ENCODE data around the gene DIRAS2. TPM values are rescaled to one million over a fixed set of nuclear protein-coding genes. Genes with fewer than 3 reads are reported as not detected.
A peak's percentile ranks its signal among the peaks of the same experiment; 100 is the strongest.

The DIRAS2 gene
- total RNA-seq: under 1 TPM in 1 of 2 donors, not detected in 1; 0.28 TPM

GRCh38 chr9:90642570-90643539 lies at the start of gene DIRAS2:
TSS of gene DIRAS2 (minus strand) at chr9:90642824. CDS start at chr9:90613827, 28,997 bp downstream.
- Histone ChIP-seq H3K36me3 (no peaks in the 10 kb centered on the region), H3K27me3 (replicated peaks; ENCODE audit: insufficient read depth) (no peaks in the 10 kb centered on the region), H3K4me1 (replicated peaks) (no peaks in the 10 kb centered on the region), H3K27ac (no peak within 1 kb of the TSS), H3K4me3 (peak within 1 kb of the TSS; percentile 22 to 27), H3K9me3 (no peaks in the 10 kb centered on the region)
- TF ChIP-seq CTCF (IDR thresholded peaks at IDR 0.05) (peak in 3 of 4 experiments; percentile 13 to 56 (median 51)), POLR2AphosphoS5 (IDR thresholded peaks at IDR 0.05) (peak; percentile 17), POLR2A (IDR thresholded peaks at IDR 0.05) (peak; percentile 15)
- 7% methylated on average over 43 of the region's 53 CpGs for WGBS
- peak; percentile 50 for DNase-seq (ENCODE audit: low spot score)
- intact Hi-C loops (cut with DNase I): no loop called here

GRCh38 chr9:90684736-90685135 lies 42.1 kb upstream of the DIRAS2 start:
- no peak for TF ChIP-seq POLR2AphosphoS5 (IDR thresholded peaks at IDR 0.05)
- TF ChIP-seq POLR2A (IDR thresholded peaks at IDR 0.05): no peak
- no peak for TF ChIP-seq CTCF (IDR thresholded peaks at IDR 0.05)
- Histone ChIP-seq H3K9me3 (no peaks in the 10 kb centered on the region), H3K27me3 (replicated peaks; ENCODE audit: insufficient read depth) (no peaks in the 10 kb centered on the region), H3K4me3 (no peak overlapping the region), H3K27ac (no peak overlapping the region), H3K36me3 (no peaks in the 10 kb centered on the region), H3K4me1 (replicated peaks) (no peaks in the 10 kb centered on the region)
- DNase-seq (ENCODE audit: low spot score): no peak
- WGBS: 59% methylated on average over 5 of the region's 5 CpGs
- intact Hi-C loops (cut with DNase I): no loop called here

GRCh38 chr9:90684106-90684505 lies 41.5 kb upstream of the DIRAS2 start:
- Histone ChIP-seq H3K27ac (no peak overlapping the region), H3K27me3 (replicated peaks; ENCODE audit: insufficient read depth) (no peaks in the 10 kb centered on the region), H3K9me3 (no peaks in the 10 kb centered on the region), H3K4me1 (replicated peaks) (no peaks in the 10 kb centered on the region), H3K36me3 (no peaks in the 10 kb centered on the region), H3K4me3 (no peak overlapping the region)
- intact Hi-C loops (cut with DNase I): no loop called here
- no peak for DNase-seq (ENCODE audit: low spot score)
- TF ChIP-seq POLR2A (IDR thresholded peaks at IDR 0.05) (no peak), CTCF (IDR thresholded peaks at IDR 0.05) (no peak), POLR2AphosphoS5 (IDR thresholded peaks at IDR 0.05) (no peak)
- WGBS: 92% methylated on average over 1 of the region's 1 CpG

- Histone ChIP-seq H3K4me1 (replicated peaks) (no peaks in the 10 kb centered on the region), H3K4me3 (no peak overlapping the region), H3K9me3 (no peaks in the 10 kb centered on the region), H3K27me3 (replicated peaks; ENCODE audit: insufficient read depth) (no peaks in the 10 kb centered on the region), H3K27ac (no peak overlapping the region), H3K36me3 (no peaks in the 10 kb centered on the region)
- TF ChIP-seq POLR2A (IDR thresholded peaks at IDR 0.05) (no peak), POLR2AphosphoS5 (IDR thresholded peaks at IDR 0.05) (no peak), CTCF (IDR thresholded peaks at IDR 0.05) (no peak)
- intact Hi-C loops (cut with DNase I): no loop called here
- 73% methylated on average over 6 of the region's 6 CpGs for WGBS
- no peak for DNase-seq (ENCODE audit: low spot score)
Observed at GRCh38 chr9:90680534-90680933, 37.9 kb upstream of the DIRAS2 start.

Measured in prostate gland (tissue), 2 donors.